Measurements from ENCODE around the gene PLCD1.

Gene PLCD1

DNA sequence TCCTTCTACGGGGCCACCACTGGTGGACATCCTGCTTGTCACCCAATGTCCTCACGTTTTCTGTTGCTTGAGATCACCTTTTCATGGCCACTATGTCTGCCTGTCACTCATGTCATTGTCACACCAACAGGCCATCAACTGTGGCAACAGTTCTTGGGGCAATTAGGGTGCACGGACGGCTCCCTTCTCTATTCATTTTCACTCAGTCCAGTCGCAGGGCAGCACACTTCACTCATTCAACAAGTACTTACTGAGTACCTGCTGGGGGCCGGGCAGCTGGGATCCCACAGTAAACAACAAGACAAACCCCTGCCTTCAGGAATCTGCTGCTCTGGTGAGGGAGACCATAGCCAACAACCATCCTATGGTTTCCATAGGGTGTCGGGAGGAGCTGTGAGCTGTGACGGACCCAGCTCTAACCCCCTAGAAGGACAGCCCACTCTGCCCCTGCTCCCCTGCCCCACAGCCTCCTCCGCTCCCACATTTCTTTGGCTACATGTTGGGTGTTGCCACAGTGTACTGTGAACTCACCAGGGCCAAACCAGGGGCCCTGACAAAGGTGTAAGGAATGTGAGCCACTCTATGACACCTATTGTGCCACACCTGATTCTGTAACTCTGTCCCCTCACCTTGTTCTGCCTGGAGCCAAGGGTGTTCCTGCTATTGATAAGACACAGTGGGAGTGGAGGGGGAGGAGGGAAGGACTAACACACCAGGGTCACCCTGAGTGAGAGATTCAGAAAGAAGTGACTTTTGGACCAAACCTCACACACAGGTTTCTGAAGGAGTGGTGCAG is 37.0 kb downstream of the PLCD1 start:
- no peak for ATAC-seq

DNA sequence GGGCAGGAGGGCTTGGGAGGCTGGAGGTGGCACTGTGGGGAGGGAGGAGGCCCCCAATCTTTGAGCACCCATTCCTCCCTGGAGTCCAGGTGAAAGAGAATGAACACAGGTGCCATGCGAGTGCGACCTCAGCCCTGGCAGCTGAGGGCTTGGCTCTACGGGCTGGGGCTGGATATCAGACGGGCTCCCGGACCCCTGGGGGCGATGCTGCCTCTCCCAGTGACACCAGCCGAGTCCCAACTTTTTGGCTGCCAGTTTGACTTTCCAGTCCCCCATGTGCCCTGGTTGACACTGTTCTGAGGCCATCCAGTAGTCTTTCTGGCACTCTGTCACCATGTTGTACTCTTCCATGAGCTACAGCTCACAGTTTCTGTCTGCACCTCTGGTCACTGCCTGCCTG is 37.6 kb downstream of the PLCD1 start:
- ATAC-seq, result no peak
- TF ChIP-seq, protein P1, sequence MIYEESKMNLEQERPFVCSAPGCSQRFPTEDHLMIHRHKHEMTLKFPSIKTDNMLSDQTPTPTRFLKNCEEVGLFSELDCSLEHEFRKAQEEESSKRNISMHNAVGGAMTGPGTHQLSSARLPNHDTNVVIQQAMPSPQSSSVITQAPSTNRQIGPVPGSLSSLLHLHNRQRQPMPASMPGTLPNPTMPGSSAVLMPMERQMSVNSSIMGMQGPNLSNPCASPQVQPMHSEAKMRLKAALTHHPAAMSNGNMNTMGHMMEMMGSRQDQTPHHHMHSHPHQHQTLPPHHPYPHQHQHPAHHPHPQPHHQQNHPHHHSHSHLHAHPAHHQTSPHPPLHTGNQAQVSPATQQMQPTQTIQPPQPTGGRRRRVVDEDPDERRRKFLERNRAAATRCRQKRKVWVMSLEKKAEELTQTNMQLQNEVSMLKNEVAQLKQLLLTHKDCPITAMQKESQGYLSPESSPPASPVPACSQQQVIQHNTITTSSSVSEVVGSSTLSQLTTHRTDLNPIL (CRISPR knock-in tag; IDR thresholded peaks at IDR 0.05; ENCODE audit: low read depth), result no peak
- TF ChIP-seq, protein P2, sequence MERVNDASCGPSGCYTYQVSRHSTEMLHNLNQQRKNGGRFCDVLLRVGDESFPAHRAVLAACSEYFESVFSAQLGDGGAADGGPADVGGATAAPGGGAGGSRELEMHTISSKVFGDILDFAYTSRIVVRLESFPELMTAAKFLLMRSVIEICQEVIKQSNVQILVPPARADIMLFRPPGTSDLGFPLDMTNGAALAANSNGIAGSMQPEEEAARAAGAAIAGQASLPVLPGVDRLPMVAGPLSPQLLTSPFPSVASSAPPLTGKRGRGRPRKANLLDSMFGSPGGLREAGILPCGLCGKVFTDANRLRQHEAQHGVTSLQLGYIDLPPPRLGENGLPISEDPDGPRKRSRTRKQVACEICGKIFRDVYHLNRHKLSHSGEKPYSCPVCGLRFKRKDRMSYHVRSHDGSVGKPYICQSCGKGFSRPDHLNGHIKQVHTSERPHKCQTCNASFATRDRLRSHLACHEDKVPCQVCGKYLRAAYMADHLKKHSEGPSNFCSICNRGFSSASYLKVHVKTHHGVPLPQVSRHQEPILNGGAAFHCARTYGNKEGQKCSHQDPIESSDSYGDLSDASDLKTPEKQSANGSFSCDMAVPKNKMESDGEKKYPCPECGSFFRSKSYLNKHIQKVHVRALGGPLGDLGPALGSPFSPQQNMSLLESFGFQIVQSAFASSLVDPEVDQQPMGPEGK (CRISPR knock-in tag; IDR thresholded peaks at IDR 0.05; ENCODE audit: borderline replicate concordance), result no peak
- TF ChIP-seq, protein P3, sequence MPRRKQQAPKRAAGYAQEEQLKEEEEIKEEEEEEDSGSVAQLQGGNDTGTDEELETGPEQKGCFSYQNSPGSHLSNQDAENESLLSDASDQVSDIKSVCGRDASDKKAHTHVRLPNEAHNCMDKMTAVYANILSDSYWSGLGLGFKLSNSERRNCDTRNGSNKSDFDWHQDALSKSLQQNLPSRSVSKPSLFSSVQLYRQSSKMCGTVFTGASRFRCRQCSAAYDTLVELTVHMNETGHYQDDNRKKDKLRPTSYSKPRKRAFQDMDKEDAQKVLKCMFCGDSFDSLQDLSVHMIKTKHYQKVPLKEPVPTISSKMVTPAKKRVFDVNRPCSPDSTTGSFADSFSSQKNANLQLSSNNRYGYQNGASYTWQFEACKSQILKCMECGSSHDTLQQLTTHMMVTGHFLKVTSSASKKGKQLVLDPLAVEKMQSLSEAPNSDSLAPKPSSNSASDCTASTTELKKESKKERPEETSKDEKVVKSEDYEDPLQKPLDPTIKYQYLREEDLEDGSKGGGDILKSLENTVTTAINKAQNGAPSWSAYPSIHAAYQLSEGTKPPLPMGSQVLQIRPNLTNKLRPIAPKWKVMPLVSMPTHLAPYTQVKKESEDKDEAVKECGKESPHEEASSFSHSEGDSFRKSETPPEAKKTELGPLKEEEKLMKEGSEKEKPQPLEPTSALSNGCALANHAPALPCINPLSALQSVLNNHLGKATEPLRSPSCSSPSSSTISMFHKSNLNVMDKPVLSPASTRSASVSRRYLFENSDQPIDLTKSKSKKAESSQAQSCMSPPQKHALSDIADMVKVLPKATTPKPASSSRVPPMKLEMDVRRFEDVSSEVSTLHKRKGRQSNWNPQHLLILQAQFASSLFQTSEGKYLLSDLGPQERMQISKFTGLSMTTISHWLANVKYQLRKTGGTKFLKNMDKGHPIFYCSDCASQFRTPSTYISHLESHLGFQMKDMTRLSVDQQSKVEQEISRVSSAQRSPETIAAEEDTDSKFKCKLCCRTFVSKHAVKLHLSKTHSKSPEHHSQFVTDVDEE (CRISPR knock-in tag; IDR thresholded peaks at IDR 0.05), result no peak
- TF ChIP-seq GLIS3 (CRISPR knock-in tag; IDR thresholded peaks at IDR 0.05), result no peak
- TF ChIP-seq ESRRG (CRISPR knock-in tag; IDR thresholded peaks at IDR 0.05), result no peak
- no peak for TF ChIP-seq RARB (CRISPR knock-in tag; IDR thresholded peaks at IDR 0.05)
- TF ChIP-seq OSR1 (CRISPR knock-in tag; IDR thresholded peaks at IDR 0.05), result no peak
- no peak for TF ChIP-seq TCF4 (CRISPR knock-in tag; IDR thresholded peaks at IDR 0.05; ENCODE audit: borderline replicate concordance)
- no peak for TF ChIP-seq ZNF8 (CRISPR knock-in tag; IDR thresholded peaks at IDR 0.05)
- no peak for TF ChIP-seq BACH2 (CRISPR knock-in tag; IDR thresholded peaks at IDR 0.05; ENCODE audit: borderline replicate concordance)
- no peak for TF ChIP-seq ZNF70 (CRISPR knock-in tag; IDR thresholded peaks at IDR 0.05)
- no peak for TF ChIP-seq ZFP3 (CRISPR knock-in tag; IDR thresholded peaks at IDR 0.05)
- no peak for TF ChIP-seq ZNF565 (CRISPR knock-in tag; conservative IDR thresholded peaks at IDR 0.05; ENCODE audit: low read depth)
- no peak for TF ChIP-seq ARNTL (CRISPR knock-in tag; IDR thresholded peaks at IDR 0.05; ENCODE audit: borderline replicate concordance, low read depth)
- TF ChIP-seq, protein P4, sequence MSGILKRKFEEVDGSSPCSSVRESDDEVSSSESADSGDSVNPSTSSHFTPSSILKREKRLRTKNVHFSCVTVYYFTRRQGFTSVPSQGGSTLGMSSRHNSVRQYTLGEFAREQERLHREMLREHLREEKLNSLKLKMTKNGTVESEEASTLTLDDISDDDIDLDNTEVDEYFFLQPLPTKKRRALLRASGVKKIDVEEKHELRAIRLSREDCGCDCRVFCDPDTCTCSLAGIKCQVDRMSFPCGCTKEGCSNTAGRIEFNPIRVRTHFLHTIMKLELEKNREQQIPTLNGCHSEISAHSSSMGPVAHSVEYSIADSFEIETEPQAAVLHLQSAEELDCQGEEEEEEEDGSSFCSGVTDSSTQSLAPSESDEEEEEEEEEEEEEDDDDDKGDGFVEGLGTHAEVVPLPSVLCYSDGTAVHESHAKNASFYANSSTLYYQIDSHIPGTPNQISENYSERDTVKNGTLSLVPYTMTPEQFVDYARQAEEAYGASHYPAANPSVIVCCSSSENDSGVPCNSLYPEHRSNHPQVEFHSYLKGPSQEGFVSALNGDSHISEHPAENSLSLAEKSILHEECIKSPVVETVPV (CRISPR knock-in tag; IDR thresholded peaks at IDR 0.05), result no peak
- no peak for TF ChIP-seq SNAI2 (CRISPR knock-in tag; IDR thresholded peaks at IDR 0.05)
- no peak for TF ChIP-seq TOX (CRISPR knock-in tag; IDR thresholded peaks at IDR 0.05; ENCODE audit: borderline replicate concordance)

More for the DNA sequence above, 37.0 kb downstream of the PLCD1 start:
- TF ChIP-seq ZNF70 (CRISPR knock-in tag; IDR thresholded peaks at IDR 0.05) (no peak), BACH2 (CRISPR knock-in tag; IDR thresholded peaks at IDR 0.05; ENCODE audit: borderline replicate concordance) (no peak), TCF4 (CRISPR knock-in tag; IDR thresholded peaks at IDR 0.05; ENCODE audit: borderline replicate concordance) (no peak), ZFP30 (CRISPR knock-in tag; IDR thresholded peaks at IDR 0.05) (no peak), SNAI2 (CRISPR knock-in tag; IDR thresholded peaks at IDR 0.05) (no peak), PPARA (CRISPR knock-in tag; IDR thresholded peaks at IDR 0.05; ENCODE audit: borderline replicate concordance) (no peak), ISL1 (CRISPR knock-in tag; IDR thresholded peaks at IDR 0.05) (no peak), GLIS3 (CRISPR knock-in tag; IDR thresholded peaks at IDR 0.05) (no peak), CSDC2 (CRISPR knock-in tag; IDR thresholded peaks at IDR 0.05) (no peak), RARB (CRISPR knock-in tag; IDR thresholded peaks at IDR 0.05) (no peak), OSR1 (CRISPR knock-in tag; IDR thresholded peaks at IDR 0.05) (no peak), ZC3H10 (CRISPR knock-in tag; IDR thresholded peaks at IDR 0.05) (no peak), ZNF8 (CRISPR knock-in tag; IDR thresholded peaks at IDR 0.05) (no peak)
- TF ChIP-seq, protein P5, sequence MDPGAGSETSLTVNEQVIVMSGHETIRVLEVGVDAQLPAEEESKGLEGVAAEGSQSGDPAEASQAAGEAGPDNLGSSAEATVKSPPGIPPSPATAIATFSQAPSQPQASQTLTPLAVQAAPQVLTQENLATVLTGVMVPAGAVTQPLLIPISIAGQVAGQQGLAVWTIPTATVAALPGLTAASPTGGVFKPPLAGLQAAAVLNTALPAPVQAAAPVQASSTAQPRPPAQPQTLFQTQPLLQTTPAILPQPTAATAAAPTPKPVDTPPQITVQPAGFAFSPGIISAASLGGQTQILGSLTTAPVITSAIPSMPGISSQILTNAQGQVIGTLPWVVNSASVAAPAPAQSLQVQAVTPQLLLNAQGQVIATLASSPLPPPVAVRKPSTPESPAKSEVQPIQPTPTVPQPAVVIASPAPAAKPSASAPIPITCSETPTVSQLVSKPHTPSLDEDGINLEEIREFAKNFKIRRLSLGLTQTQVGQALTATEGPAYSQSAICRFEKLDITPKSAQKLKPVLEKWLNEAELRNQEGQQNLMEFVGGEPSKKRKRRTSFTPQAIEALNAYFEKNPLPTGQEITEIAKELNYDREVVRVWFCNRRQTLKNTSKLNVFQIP (CRISPR knock-in tag; IDR thresholded peaks at IDR 0.05; ENCODE audit: borderline replicate concordance, low read depth), result no peak
- TF ChIP-seq, protein P2 (CRISPR knock-in tag; IDR thresholded peaks at IDR 0.05; ENCODE audit: borderline replicate concordance), result no peak
- TF ChIP-seq, protein P3 (CRISPR knock-in tag; IDR thresholded peaks at IDR 0.05), result no peak

Measured in SK-N-SH treated with all-trans-retinoic acid at 6 μM for 48 hours (cell line).